ENCODE measurements around the gene PI3.

DNA sequence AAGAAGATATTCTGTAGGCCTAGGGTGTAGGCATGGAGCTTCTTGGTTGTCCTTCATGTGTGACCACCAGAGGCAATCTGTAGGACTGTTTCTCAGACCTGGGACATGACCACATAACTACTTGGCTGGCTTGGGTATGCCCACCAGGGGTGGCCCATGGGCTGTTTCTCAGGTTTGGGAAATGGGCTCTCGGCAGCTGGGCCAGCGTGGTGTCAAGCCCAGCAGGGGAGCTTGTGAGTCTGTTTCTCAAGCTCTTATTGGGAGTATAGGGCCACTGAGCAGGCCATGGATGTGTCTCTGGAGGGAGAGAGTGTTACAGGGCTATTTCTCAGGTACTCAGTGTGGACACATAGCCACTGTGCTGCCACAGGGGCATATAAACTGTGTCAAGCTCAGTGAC lies 43.9 kb downstream of the PI3 start:
- TF ChIP-seq POLR2A (IDR thresholded peaks at IDR 0.05): no peak
- TF ChIP-seq, protein P1, sequence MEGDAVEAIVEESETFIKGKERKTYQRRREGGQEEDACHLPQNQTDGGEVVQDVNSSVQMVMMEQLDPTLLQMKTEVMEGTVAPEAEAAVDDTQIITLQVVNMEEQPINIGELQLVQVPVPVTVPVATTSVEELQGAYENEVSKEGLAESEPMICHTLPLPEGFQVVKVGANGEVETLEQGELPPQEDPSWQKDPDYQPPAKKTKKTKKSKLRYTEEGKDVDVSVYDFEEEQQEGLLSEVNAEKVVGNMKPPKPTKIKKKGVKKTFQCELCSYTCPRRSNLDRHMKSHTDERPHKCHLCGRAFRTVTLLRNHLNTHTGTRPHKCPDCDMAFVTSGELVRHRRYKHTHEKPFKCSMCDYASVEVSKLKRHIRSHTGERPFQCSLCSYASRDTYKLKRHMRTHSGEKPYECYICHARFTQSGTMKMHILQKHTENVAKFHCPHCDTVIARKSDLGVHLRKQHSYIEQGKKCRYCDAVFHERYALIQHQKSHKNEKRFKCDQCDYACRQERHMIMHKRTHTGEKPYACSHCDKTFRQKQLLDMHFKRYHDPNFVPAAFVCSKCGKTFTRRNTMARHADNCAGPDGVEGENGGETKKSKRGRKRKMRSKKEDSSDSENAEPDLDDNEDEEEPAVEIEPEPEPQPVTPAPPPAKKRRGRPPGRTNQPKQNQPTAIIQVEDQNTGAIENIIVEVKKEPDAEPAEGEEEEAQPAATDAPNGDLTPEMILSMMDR (IDR thresholded peaks at IDR 0.05): no peak
